A673 (cell line): Measurements from ENCODE around the gene APEH. TPM values are rescaled to one million over a fixed set of nuclear protein-coding genes. Genes with fewer than 3 reads are reported as not detected.
A peak's percentile ranks its signal among the peaks of the same experiment; 100 is the strongest.

Source experiments
- BruUV-seq: library from RNA; stranded (reverse); fragments of 400-500 nt; replicated peaks from 2 replicates; lab custom pipeline; 2021; lab: Mats Ljungman, UMichigan
- CTCF ChIA-PET: fragments of 300-600 bp; sonication (Branson Sonifier 250); formaldehyde crosslinking; loops from one replicate; lab custom pipeline; 2022; ENCODE audit warnings: antibody characterized with exemption; lab: Charles Lee
- POLR2A ChIA-PET: fragments of 300-600 bp; sonication (Branson Sonifier 250); formaldehyde crosslinking; loops from one replicate; lab custom pipeline; 2022; ENCODE audit warnings: antibody characterized with exemption; ENCODE audit not compliant: low non-redundant PET; lab: Charles Lee
- DNase-seq: peaks from one replicate; pipeline ENCODE4 v3.0.0-alpha.2; 2015; ENCODE audit warnings: low spot score
- H3K27ac ChIP-seq: fragments of 200-600 bp; sonication (generic); 2 replicates; pipeline ENCODE4 v1.5.1; 2016; ENCODE audit warnings: mixed run types, low read depth, mild to moderate bottlenecking, mixed read lengths, antibody characterized with exemption, low read length; ENCODE audit not compliant: poor library complexity, severe bottlenecking
- H3K27me3 ChIP-seq: fragments of 200-600 bp; sonication (generic); replicated peaks from 2 replicates; pipeline ENCODE4 v1.6.1; 2017; ENCODE audit warnings: mixed run types, low read depth, mild to moderate bottlenecking, mixed read lengths, antibody characterized with exemption, low read length; ENCODE audit not compliant: insufficient read depth, poor library complexity
- H3K36me3 ChIP-seq: fragments of 200-600 bp; sonication (generic); 2 replicates; pipeline ENCODE4 v1.6.1; 2016; ENCODE audit warnings: mixed run types, mild to moderate bottlenecking, mixed read lengths, antibody characterized with exemption, low read length; ENCODE audit not compliant: insufficient read depth, poor library complexity, severe bottlenecking
- H3K4me1 ChIP-seq: fragments of 200-600 bp; sonication (generic); 2 replicates; pipeline ENCODE4 v1.6.1; 2017; ENCODE audit warnings: mixed run types, mild to moderate bottlenecking, mixed read lengths, antibody characterized with exemption, low read length; ENCODE audit not compliant: insufficient read depth, poor library complexity, severe bottlenecking
- H3K4me3 ChIP-seq: fragments of 200-600 bp; sonication (generic); 2 replicates; pipeline ENCODE4 v1.5.1; 2016; ENCODE audit warnings: low read depth, mixed run types, mild to moderate bottlenecking, mixed read lengths, low read length; ENCODE audit not compliant: poor library complexity, severe bottlenecking
- H3K9me3 ChIP-seq: fragments of 200-600 bp; sonication (generic); 2 replicates; pipeline ENCODE4 v1.6.1; 2016; ENCODE audit warnings: mixed run types, low read depth, mild to moderate bottlenecking, mixed read lengths, antibody characterized with exemption, low read length; ENCODE audit not compliant: poor library complexity, severe bottlenecking
- CTCF ChIP-seq: fragments of 300-800, 200-600 bp; sonication (generic); conservative IDR thresholded peaks from 2 replicates; pipeline ENCODE4 v1.5.1; 2017; ENCODE audit warnings: low read depth, mild to moderate bottlenecking, antibody characterized with exemption, low read length, moderate library complexity, mixed read lengths
- EZH2 ChIP-seq: fragments of 200-600 bp; sonication (generic); IDR thresholded peaks from 2 replicates; pipeline ENCODE4 v1.6.1; 2017; ENCODE audit warnings: borderline replicate concordance, low read depth, mild to moderate bottlenecking, mixed read lengths, antibody characterized with exemption, low read length; ENCODE audit not compliant: poor library complexity, severe bottlenecking
- intact Hi-C: fragments of 100-400 bp; cut with micrococcal nuclease; formaldehyde crosslinking; loops from one replicate; pipeline ENCODE4 v1.10.0; 2022; ENCODE audit not compliant: unreplicated experiment
- total RNA-seq: library from RNA; stranded (reverse); gene quantifications from 2 replicates; pipeline ENCODE4 v1.2.3, GENCODE V29; 2021

APEH gene
- total RNA-seq, 1 experiment from 2014 or later = 64.9 TPM

DNA sequence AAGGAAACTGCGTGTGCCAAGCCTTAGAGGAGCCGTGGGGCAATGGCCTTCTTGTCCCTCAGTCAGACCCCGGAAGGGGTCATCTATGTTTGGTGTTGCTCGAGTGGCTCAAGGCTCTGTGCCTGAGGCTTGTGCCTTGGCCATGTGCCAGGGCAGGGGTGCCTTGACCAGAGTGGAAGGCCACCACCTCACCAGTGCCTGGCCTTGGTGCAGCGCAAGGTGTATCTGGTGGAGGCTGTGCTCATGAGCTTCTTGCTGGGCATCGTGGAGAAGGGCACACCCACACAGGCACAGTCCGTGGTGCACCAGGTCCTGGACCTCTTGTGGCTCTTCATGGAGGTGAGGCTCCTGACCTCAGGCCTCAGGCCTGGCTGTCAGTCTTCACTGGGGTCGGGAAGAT lies 25.9 kb downstream of the APEH start:
- no peak overlapping the region for H3K4me3 ChIP-seq
- H3K9me3 ChIP-seq = no peaks in the 10 kb centered on the region
- CTCF ChIA-PET = no interaction called here
- POLR2A ChIA-PET = no interaction called here
- no peaks in the 10 kb centered on the region for H3K36me3 ChIP-seq
- no peaks in the 10 kb centered on the region for H3K4me1 ChIP-seq
- H3K27ac ChIP-seq = no peak overlapping the region
- no peaks in the 10 kb centered on the region for H3K27me3 ChIP-seq
- intact Hi-C loops = loop anchor here (5.0 kb wide), 1 partner anchor 207 kb away; no protein-coding TSS in a partner anchor
- no TSS peak for BruUV-seq
- no peak for DNase-seq
- no peak for TF ChIP-seq EZH2

DNA sequence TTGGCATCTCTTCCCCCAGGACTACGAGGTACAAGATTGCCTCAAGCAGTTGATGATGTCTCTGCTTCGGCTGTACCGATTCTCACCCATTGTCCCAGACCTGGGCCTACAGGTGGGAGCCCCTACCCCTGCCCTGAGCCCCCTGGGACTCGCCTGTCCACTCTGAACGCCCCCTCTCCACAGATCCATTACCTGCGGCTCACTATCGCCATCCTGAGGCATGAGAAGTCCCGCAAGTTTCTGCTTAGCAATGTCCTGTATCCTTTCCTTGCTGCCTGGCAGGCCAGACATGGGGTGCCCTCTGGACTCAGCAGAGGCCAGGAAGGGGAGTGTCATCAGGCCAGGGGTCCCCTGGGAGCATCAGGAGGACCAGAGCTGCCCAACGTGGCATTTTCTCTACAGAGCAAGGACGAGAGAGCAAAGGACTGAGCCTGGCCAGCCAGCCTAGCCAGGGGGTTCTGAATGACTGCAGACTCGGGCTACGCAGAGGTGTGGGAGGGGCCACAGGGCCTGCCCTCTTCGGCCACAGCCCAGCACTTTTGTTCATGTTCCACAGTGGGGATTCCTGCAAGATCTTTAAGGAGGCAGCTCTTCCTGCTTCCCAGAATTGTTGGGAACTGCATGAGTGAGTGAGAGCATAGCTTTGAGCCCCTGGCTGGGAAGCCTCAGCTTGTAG lies 26.4 kb downstream of the APEH start:
- BruUV-seq = no TSS peak
- no peaks in the 10 kb centered on the region for H3K4me1 ChIP-seq

GRCh38 chr3:49701388-49702077 lies 27.4 kb downstream of the APEH start:
- ChIA-PET CTCF (interaction anchor here (1.0 kb wide), 2 partner anchors 162 to 199 kb away, joined by 3 to 5 read pairs; no protein-coding TSS in a partner anchor), POLR2A (no interaction called here)
- no peak overlapping the region for H3K4me3 ChIP-seq
- DNase-seq = no peak
- no peak overlapping the region for H3K27ac ChIP-seq
- TF ChIP-seq EZH2 (no peak), CTCF (peak; percentile 24; the same call in 1 of the 2 replicates)
- BruUV-seq = no TSS peak
- H3K4me1 ChIP-seq = no peaks in the 10 kb centered on the region
- intact Hi-C loops = loop anchor here (5.0 kb wide), 1 partner anchor 206 kb away; no protein-coding TSS in a partner anchor
- no peaks in the 10 kb centered on the region for H3K27me3 ChIP-seq
- H3K9me3 ChIP-seq = no peaks in the 10 kb centered on the region
- no peaks in the 10 kb centered on the region for H3K36me3 ChIP-seq

More for the DNA sequence above, 26.4 kb downstream of the APEH start:
- Histone ChIP-seq H3K4me3 (no peak overlapping the region), H3K36me3 (no peaks in the 10 kb centered on the region), H3K27ac (no peak overlapping the region), H3K27me3 (no peaks in the 10 kb centered on the region), H3K9me3 (no peaks in the 10 kb centered on the region)
- no peak for DNase-seq
- ChIA-PET POLR2A (no interaction called here), CTCF (interaction anchor here (1.0 kb wide), 2 partner anchors 161 to 200 kb away, joined by 3 to 5 read pairs; no protein-coding TSS in a partner anchor)
- no peak; the same call in 1 of the 2 replicates for TF ChIP-seq CTCF
- TF ChIP-seq EZH2 = no peak
- intact Hi-C loops = loop anchor here (5.0 kb wide), 1 partner anchor 207 kb away; no protein-coding TSS in a partner anchor
